T-cell (primary cell): ENCODE measurements around the gene ZBTB24. TPM values are rescaled to one million over a fixed set of nuclear protein-coding genes. Genes with fewer than 3 reads are reported as not detected.
A peak's percentile ranks its signal among the peaks of the same experiment; 100 is the strongest.

Experiments used
- ATAC-seq, 4 experiments: fragments of 200-7000 bp in 3 of 4; fragments of 150-1000 bp in 1 of 4; cut with Tn5 transposase; replicated peaks in 1 of 4; 1 replicate in 3 of 4; 2 replicates in 1 of 4; pipeline ENCODE4 v1.10.0; 2021; ENCODE audit warnings: moderate library complexity in 3 of 4, mild to moderate bottlenecking in 2 of 4, moderate number of reproducible peaks in 1 of 4
- CTCF ChIA-PET, 2 donors: fragments of 300-600 bp; sonication (Branson Sonifier 250); formaldehyde crosslinking; loops; one replicate each; lab custom pipeline; 2022; ENCODE audit warnings: antibody characterized with exemption in 2 of 2; lab: Charles Lee
- POLR2A ChIA-PET, 2 donors: fragments of 300-600 bp; sonication (Branson Sonifier 250); formaldehyde crosslinking; loops; one replicate each; lab custom pipeline; 2022; ENCODE audit warnings: antibody characterized with exemption in 2 of 2; lab: Charles Lee
- DNase-seq, 35 experiments: peaks; one replicate each; pipeline versions ENCODE4 v3.0.0 to v3.0.0-alpha.2; 2013 to 2023
- H3K27ac ChIP-seq: one replicate; pipeline ENCODE4 v1.5.1; 2013; ENCODE audit warnings: low read length
- H3K27me3 ChIP-seq, 2 experiments: replicated peaks in 1 of 2; 1 replicate in 1 of 2; 2 replicates in 1 of 2; pipeline versions ENCODE4 v1.6.1 to v1.7.0; 2013; ENCODE audit warnings: low read length in 1 of 2, mixed read lengths in 1 of 2; ENCODE audit not compliant: control insufficient read depth in 2 of 2, insufficient read depth in 2 of 2; ENCODE audit errors: extremely low read depth in 1 of 2
- H3K36me3 ChIP-seq, 2 donors: 1 replicate in 1 of 2; 2 replicates in 1 of 2; pipeline versions ENCODE4 v1.6.1 to v1.7.0; 2013; ENCODE audit warnings: low read length in 1 of 2; ENCODE audit not compliant: control insufficient read depth in 2 of 2, insufficient read depth in 1 of 2; ENCODE audit errors: extremely low read depth in 1 of 2
- H3K4me1 ChIP-seq, 2 experiments: 1 replicate in 1 of 2; 2 replicates in 1 of 2; pipeline versions ENCODE4 v1.6.1 to v1.7.0; 2013; ENCODE audit warnings: low read length in 2 of 2, mixed read lengths in 1 of 2; ENCODE audit not compliant: insufficient read depth in 2 of 2, control insufficient read depth in 1 of 2; ENCODE audit errors: extremely low read depth in 1 of 2
- H3K4me3 ChIP-seq, 2 donors: 1 replicate in 1 of 2; 2 replicates in 1 of 2; pipeline versions ENCODE4 v1.5.1 to v1.7.0; 2013; ENCODE audit warnings: mild to moderate bottlenecking in 2 of 2, low read length in 1 of 2, moderate library complexity in 1 of 2; ENCODE audit not compliant: control insufficient read depth in 1 of 2; ENCODE audit errors: extremely low read depth in 1 of 2
- H3K9me3 ChIP-seq: 2 replicates; pipeline ENCODE4 v1.7.0; 2013
- H3K27ac Mint-ChIP-seq, 2 donors: one replicate each; pipeline ENCODE4 v1.8.0; 2020 to 2021; ENCODE audit warnings: mild to moderate bottlenecking in 2 of 2, mixed read lengths in 2 of 2
- H3K27me3 Mint-ChIP-seq, 2 donors: one replicate each; pipeline ENCODE4 v1.8.0; 2021 to 2022; ENCODE audit warnings: mixed read lengths in 2 of 2
- H3K36me3 Mint-ChIP-seq: one replicate; pipeline ENCODE4 v1.8.0; 2021; ENCODE audit warnings: mixed read lengths
- H3K4me1 Mint-ChIP-seq, 3 donors: one replicate each; pipeline ENCODE4 v1.8.0; 2020 to 2022; ENCODE audit warnings: mixed read lengths in 3 of 3, mild to moderate bottlenecking in 1 of 3
- H3K4me3 Mint-ChIP-seq, 3 donors: one replicate each; pipeline ENCODE4 v1.8.0; 2020 to 2022; ENCODE audit warnings: mild to moderate bottlenecking in 3 of 3, mixed read lengths in 3 of 3, moderate library complexity in 3 of 3
- H3K9me3 Mint-ChIP-seq, 3 donors: one replicate each; pipeline ENCODE4 v1.8.0; 2020 to 2022; ENCODE audit warnings: mixed read lengths in 3 of 3
- WGBS: methylation state at CpG from one replicate; pipeline ENCODE4 v1.1.5; 2013; ENCODE audit warnings: missing lambda C conversion rate; ENCODE audit not compliant: insufficient coverage; 5-methylcytosine and 5-hydroxymethylcytosine counted together
- total RNA-seq, 35 experiments: library from RNA in 6 of 35; stranded (reverse) in 6 of 35; fragments of 120-200 nt in 1 of 35; gene quantifications; one replicate each; pipeline versions ENCODE4 v1.2.1 to v1.2.4 and lab custom pipeline; 2013 to 2026

The ZBTB24 gene
- total RNA-seq, 5 donors from 2014 or later (not counting 1 experiment from before 2014, with no cell fraction given): 14.1 to 21.2 (median 19.5) TPM

- Mint-ChIP-seq H3K36me3 (peaks cover 26% of the 10 kb centered on the region), H3K4me1 (peaks cover 48 to 68% (median 66%) of the 10 kb centered on the region in 3 donors), H3K27me3 (no peaks in the 10 kb centered on the region), H3K27ac (peak overlapping the region; percentile 71 to 82), H3K9me3 (no peaks in the 10 kb centered on the region), H3K4me3 (no peak overlapping the region)
- H3K36me3 ChIP-seq: peaks cover 0 to 33% of the 10 kb centered on the region in 2 donors
- H3K4me1 ChIP-seq: peaks cover 15 to 35% of the 10 kb centered on the region in 2 experiments
- no peaks in the 10 kb centered on the region for H3K27me3 ChIP-seq
- H3K4me3 ChIP-seq: no peak overlapping the region
- POLR2A ChIA-PET: interaction anchor here (0.5 to 1.3 kb wide), 9 partner anchors 11 to 754 kb away, joined by 3 to 9 read pairs (median 3); partner anchors contain the start of gene ZBTB24 (in 2 of the 2)
- no peak overlapping the region for H3K27ac ChIP-seq
- H3K9me3 ChIP-seq: no peaks in the 10 kb centered on the region
- 100% methylated on average over 1 of the region's 3 CpGs for WGBS
- DNase-seq (no peak), ATAC-seq (no peak)
- CTCF ChIA-PET: interaction anchor here (0.6 to 1.6 kb wide), 9 partner anchors 19 to 1603 kb away, joined by 3 to 6 read pairs (median 3); no protein-coding TSS in a partner anchor
These were observed 22.7 kb downstream of the ZBTB24 start for GRCh38 chr6:109460161-109460829.

DNA sequence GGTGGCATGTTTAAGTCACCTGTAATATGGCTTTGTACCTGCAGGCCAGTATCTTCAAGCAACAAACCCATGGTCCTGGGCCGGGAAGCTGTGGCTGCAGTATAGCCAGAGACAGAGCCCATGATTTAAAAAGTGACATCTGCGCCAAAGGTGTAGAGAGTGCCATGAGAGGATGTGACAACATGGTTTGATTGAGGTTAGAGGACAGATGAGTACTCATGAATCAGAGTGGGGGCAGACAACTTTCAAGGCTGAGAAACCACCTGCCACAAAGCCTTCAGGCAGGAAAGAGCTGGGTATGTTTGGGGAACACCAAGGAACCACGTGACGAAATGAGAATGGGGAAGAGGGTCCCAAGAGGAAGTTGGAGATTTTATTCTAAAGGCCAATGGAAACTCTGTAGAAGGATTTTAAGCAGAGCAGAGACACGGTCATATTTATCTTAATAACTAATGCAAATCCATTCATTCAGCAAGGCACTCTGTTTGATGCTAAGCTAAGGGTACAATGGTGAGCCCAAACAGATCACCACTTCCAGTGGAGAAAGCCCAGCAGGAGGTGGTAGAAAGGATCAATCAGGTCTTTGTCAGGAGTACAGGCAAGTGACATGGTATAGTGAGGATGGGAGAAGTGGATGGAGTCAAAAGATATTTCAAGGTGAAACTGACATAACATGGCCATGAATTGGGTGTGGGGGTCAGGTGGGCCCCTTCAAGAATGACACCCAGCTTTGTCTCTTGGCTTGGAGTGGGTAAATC is 24.1 kb downstream of the ZBTB24 start:
- POLR2A ChIA-PET: interaction anchor here in 1 of 2 donors (1.1 to 1.3 kb wide), 2 partner anchors 18 to 20 kb away, joined by 5 to 6 read pairs; partner anchors contain the start of genes PPIL6 and SMPD2
- Mint-ChIP-seq H3K36me3 (peaks cover 18% of the 10 kb centered on the region), H3K27me3 (no peaks in the 10 kb centered on the region), H3K27ac (peak overlapping the region; percentile 71 to 82), H3K4me1 (peaks cover 45 to 64% (median 64%) of the 10 kb centered on the region in 3 donors), H3K4me3 (no peak overlapping the region), H3K9me3 (no peaks in the 10 kb centered on the region)
- DNase-seq (peak in 19 of 35 experiments; percentile 15 to 72 (median 27)), ATAC-seq (peak; percentile 37 to 51 (median 39))
- H3K27me3 ChIP-seq: no peaks in the 10 kb centered on the region
- H3K4me3 ChIP-seq: no peak overlapping the region
- peaks cover 21 to 43% of the 10 kb centered on the region in 2 experiments for H3K4me1 ChIP-seq
- CTCF ChIA-PET: interaction anchor here in 1 of 2 donors (0.5 to 1.1 kb wide), 4 partner anchors 17 to 380 kb away, joined by 3 to 5 read pairs (median 4); no protein-coding TSS in a partner anchor
- no peaks in the 10 kb centered on the region for H3K9me3 ChIP-seq
- 15% methylated on average over 2 of the region's 5 CpGs for WGBS
- H3K27ac ChIP-seq: peak overlapping the region; percentile 50
- peaks cover 0 to 23% of the 10 kb centered on the region in 2 donors for H3K36me3 ChIP-seq

DNA sequence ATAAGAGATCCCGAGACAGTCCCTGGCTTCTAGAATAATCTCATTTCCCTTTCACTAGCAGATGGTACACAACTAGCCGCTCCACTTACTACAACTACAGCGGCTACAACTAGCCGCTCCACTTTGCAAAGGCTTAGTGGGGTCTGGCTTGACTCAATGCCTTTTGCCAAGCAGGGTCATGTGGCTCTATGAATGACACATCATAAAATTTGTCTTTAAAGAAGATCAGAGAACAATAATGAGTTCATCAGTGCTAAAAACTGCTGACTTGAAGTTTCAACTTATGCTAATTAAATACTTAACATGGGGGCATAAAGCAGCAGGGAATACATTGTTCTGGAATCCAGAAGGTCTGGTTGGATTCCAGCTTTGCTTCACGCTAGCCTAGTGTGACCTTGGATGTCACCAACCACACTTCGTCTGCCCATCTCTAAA is 25.4 kb downstream of the ZBTB24 start:
- Histone ChIP-seq H3K27ac (peak overlapping the region; percentile 38), H3K27me3 (no peaks in the 10 kb centered on the region), H3K36me3 (peaks cover 0 to 25% of the 10 kb centered on the region in 2 donors), H3K9me3 (no peaks in the 10 kb centered on the region), H3K4me1 (peaks cover 24 to 56% of the 10 kb centered on the region in 2 experiments), H3K4me3 (no peak overlapping the region)
- Mint-ChIP-seq H3K27me3 (no peaks in the 10 kb centered on the region), H3K4me3 (peak overlapping the region; percentile 8 to 98 (median 68)), H3K27ac (peak overlapping the region; percentile 71 to 85), H3K9me3 (no peaks in the 10 kb centered on the region), H3K4me1 (peaks cover 52 to 71% (median 66%) of the 10 kb centered on the region in 3 donors), H3K36me3 (peaks cover 15% of the 10 kb centered on the region)
- CTCF ChIA-PET: interaction anchor here (0.7 to 1.0 kb wide), 2 partner anchors 11 to 13 kb away, joined by 3 read pairs; no protein-coding TSS in a partner anchor
- no peak for DNase-seq
- POLR2A ChIA-PET: no interaction called here
- whole genome bisulfite sequencing: 100% methylated on average over 2 of the region's 6 CpGs
- ATAC-seq: no peak

- POLR2A ChIA-PET: interaction anchor here in 1 of 2 donors (0.9 to 1.3 kb wide), 3 partner anchors 24 to 75 kb away, joined by 3 to 4 read pairs (median 3); partner anchors contain the start of gene CD164
- DNase-seq: no peak
- no peak for ATAC-seq
- H3K36me3 ChIP-seq: peaks cover 0 to 24% of the 10 kb centered on the region in 2 donors
- CTCF ChIA-PET: interaction anchor here (0.5 to 1.7 kb wide), 4 partner anchors 13 to 564 kb away, joined by 3 to 4 read pairs (median 4); no protein-coding TSS in a partner anchor
- WGBS: 75% methylated on average over 10 of the region's 16 CpGs
- Mint-ChIP-seq H3K27ac (peak overlapping the region; percentile 71 to 85), H3K4me3 (peak overlapping the region; percentile 63 to 98 (median 68)), H3K9me3 (no peaks in the 10 kb centered on the region), H3K4me1 (peaks cover 56 to 72% (median 64%) of the 10 kb centered on the region in 3 donors), H3K36me3 (peaks cover 12% of the 10 kb centered on the region), H3K27me3 (no peaks in the 10 kb centered on the region)
- H3K4me1 ChIP-seq: peaks cover 24 to 62% of the 10 kb centered on the region in 2 experiments
- H3K27me3 ChIP-seq: no peaks in the 10 kb centered on the region
- H3K9me3 ChIP-seq: no peaks in the 10 kb centered on the region
- H3K4me3 ChIP-seq: no peak overlapping the region
- H3K27ac ChIP-seq: peak overlapping the region; percentile 38
These were observed 26.1 kb downstream of the ZBTB24 start for GRCh38 chr6:109456710-109457561.

DNA sequence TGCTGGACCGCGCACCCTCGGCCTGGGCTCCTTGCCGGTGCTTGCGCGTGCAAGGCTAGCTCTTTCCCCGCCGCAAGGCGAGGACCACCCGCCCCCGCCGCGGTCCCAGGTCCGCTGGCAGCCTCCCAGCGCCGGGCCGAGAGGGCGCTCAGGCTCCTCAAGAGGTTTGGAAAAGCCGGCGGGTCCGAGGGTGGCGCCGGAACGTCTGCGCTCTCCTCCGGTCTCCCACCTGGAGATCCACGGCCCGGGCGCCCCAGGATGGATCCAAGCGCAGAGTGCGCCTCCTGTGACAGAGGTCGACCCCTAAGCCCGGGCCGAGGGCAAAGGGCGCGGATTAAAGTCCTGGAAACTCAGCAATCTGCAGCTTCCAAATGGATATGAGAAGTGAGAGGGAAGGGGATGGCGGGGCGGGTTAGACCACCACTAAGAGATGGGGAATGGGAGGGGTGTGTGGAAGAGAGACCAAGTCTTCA is 26.9 kb downstream of the ZBTB24 start:
- Mint-ChIP-seq H3K4me3 (peak overlapping the region; percentile 95 to 98 (median 97)), H3K27ac (peak overlapping the region; percentile 27 to 71), H3K36me3 (peaks cover 12% of the 10 kb centered on the region), H3K9me3 (no peaks in the 10 kb centered on the region), H3K4me1 (peaks cover 56 to 73% (median 62%) of the 10 kb centered on the region in 3 donors), H3K27me3 (no peaks in the 10 kb centered on the region)
- Histone ChIP-seq H3K4me3 (peak overlapping the region; percentile 47 to 97), H3K36me3 (peaks cover 0 to 25% of the 10 kb centered on the region in 2 donors), H3K4me1 (peaks cover 24 to 66% of the 10 kb centered on the region in 2 experiments), H3K9me3 (no peaks in the 10 kb centered on the region), H3K27me3 (no peaks in the 10 kb centered on the region), H3K27ac (peak overlapping the region; percentile 62)
- ChIA-PET CTCF (interaction anchor here (0.5 to 1.7 kb wide), 6 partner anchors 12 to 563 kb away, joined by 3 to 5 read pairs (median 4); no protein-coding TSS in a partner anchor), POLR2A (interaction anchor here in 1 of 2 donors (0.7 to 1.3 kb wide), 4 partner anchors 23 to 74 kb away, joined by 3 to 4 read pairs (median 3); partner anchors contain the start of gene CD164)
- 40% methylated on average over 38 of the region's 38 CpGs for WGBS
- ATAC-seq (no peak), DNase-seq (no peak)
